MM.1S (cell line): ENCODE data around the gene BRD9.

Source experiments
- DNase-seq: peaks from one replicate; pipeline ENCODE4 v3.0.0-alpha.2; 2015
- H2AFZ ChIP-seq: fragments of 300-600 bp; sonication (generic); 2 replicates; pipeline ENCODE4 v1.6.0; 2016; ENCODE audit warnings: antibody characterized with exemption, low read length
- H3F3A ChIP-seq: fragments of 300-600 bp; sonication (generic); 2 replicates; pipeline ENCODE4 v1.6.1; 2016; ENCODE audit warnings: mild to moderate bottlenecking, antibody characterized with exemption, low read length, moderate library complexity, mixed read lengths; ENCODE audit not compliant: insufficient read depth
- H3K27ac ChIP-seq: fragments of 300-600 bp; sonication (generic); 2 replicates; pipeline ENCODE4 v1.5.1; 2016; ENCODE audit warnings: mild to moderate bottlenecking, low read length
- H3K27me3 ChIP-seq: fragments of 300-600 bp; sonication (generic); replicated peaks from 2 replicates; pipeline ENCODE4 v1.6.0; 2016; ENCODE audit warnings: low read length; ENCODE audit not compliant: insufficient read depth
- H3K36me3 ChIP-seq: fragments of 300-600 bp; sonication (generic); replicated peaks from 2 replicates; pipeline ENCODE4 v1.6.1; 2016; ENCODE audit warnings: mild to moderate bottlenecking, low read length, mixed read lengths; ENCODE audit not compliant: insufficient read depth
- H3K4me1 ChIP-seq: fragments of 300-600 bp; sonication (generic); 2 replicates; pipeline ENCODE4 v1.6.1; 2016; ENCODE audit warnings: low read length, mixed read lengths
- H3K4me2 ChIP-seq: fragments of 300-600 bp; sonication (generic); 2 replicates; pipeline ENCODE4 v1.6.0; 2016; ENCODE audit warnings: low read depth, low read length
- H3K4me3 ChIP-seq: fragments of 300-600 bp; sonication (generic); 2 replicates; pipeline ENCODE4 v1.5.1; 2016; ENCODE audit warnings: low read length, mixed read lengths
- H3K79me2 ChIP-seq: fragments of 300-600 bp; sonication (generic); 2 replicates; pipeline ENCODE4 v1.6.1; 2016; ENCODE audit warnings: mixed run types, low read length, mixed read lengths
- H3K9ac ChIP-seq: fragments of 300-600 bp; sonication (generic); 2 replicates; pipeline ENCODE4 v1.6.1; 2016; ENCODE audit warnings: low read length, mixed read lengths
- H3K9me2 ChIP-seq: fragments of 300-600 bp; sonication (generic); replicated peaks from 2 replicates; pipeline ENCODE4 v1.6.1; 2016; ENCODE audit warnings: mild to moderate bottlenecking, low read length, mixed read lengths; ENCODE audit not compliant: insufficient read depth
- H3K9me3 ChIP-seq: fragments of 300-600 bp; sonication (generic); replicated peaks from 2 replicates; pipeline ENCODE4 v1.6.1; 2016; ENCODE audit warnings: mild to moderate bottlenecking, low read length, mixed read lengths; ENCODE audit not compliant: insufficient read depth
- H4K20me1 ChIP-seq: fragments of 300-600 bp; sonication (generic); 2 replicates; pipeline ENCODE4 v1.6.1; 2016; ENCODE audit warnings: mild to moderate bottlenecking, low read length, moderate library complexity, mixed read lengths; ENCODE audit not compliant: insufficient read depth
- CTCF ChIP-seq: fragments of 300-600 bp; sonication (generic); IDR thresholded peaks from 2 replicates; pipeline ENCODE4 v1.5.1; 2016; ENCODE audit warnings: antibody characterized with exemption, low read length, mixed read lengths
- EZH2 ChIP-seq: fragments of 300-600 bp; sonication (generic); optimal IDR thresholded peaks from 2 replicates; pipeline ENCODE3; 2017; ENCODE audit warnings: low read depth, mild to moderate bottlenecking, antibody characterized with exemption, low read length, mixed read lengths
- EZH2phosphoT487 ChIP-seq: fragments of 300-600 bp; sonication (generic); IDR thresholded peaks from 2 replicates; pipeline ENCODE4 v1.6.1; 2018; ENCODE audit warnings: antibody characterized with exemption, low read length

BRD9 gene

DNA sequence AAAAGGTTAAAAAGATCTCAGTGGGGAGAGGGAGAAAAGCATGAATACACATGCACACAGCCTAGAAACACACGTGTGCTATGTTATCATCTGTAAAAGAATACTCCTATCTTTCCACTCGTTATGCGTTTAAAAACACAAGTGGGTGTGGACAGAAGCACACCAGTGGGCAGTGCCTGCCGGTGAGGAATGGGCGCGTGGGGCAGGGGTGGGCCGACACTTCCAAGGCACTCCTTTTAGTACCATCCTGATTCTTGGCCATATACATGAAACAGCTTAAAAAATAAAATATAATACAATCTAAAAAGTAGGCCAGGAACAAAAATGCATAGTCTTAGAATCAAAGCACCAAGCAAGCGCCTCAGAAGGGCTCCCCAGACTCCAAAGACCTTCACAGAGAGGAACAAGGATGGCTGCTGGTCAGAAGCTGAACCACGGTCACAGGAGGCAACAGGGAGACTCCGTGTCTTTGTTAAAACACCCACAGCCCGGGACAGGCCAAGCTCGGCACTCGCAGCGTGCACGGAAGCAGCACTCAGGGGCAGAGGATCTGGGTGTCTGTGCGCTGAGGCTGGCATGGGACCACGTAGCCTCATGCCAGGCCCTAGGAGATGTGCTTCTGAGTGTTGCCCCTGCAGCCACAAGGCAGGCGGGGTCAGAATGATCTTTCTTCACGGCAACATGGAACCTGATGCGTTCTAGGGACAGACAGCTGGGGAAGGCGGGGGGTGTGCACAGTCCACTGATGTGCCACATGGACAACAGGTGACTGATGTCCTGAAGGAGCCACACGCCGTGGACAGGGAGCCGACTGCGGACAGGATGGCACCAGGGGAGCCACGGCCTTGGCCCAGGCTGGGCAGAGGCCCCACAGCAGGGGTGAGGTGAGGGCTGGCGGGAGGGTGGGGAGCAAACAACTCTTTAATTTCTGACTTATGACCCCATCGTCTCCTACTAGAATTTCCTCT is 15.9 kb downstream of the BRD9 start:
- Histone ChIP-seq H3K4me2 (no peak overlapping the region), H3K27ac (no peak overlapping the region), H3K79me2 (peaks cover 12% of the 10 kb centered on the region), H3K36me3 (peaks cover 6% of the 10 kb centered on the region), H3K9me3 (no peaks in the 10 kb centered on the region), H3K9me2 (no peaks in the 10 kb centered on the region), H2AFZ (no peak overlapping the region), H3F3A (no peaks in the 10 kb centered on the region), H3K4me3 (no peak overlapping the region), H4K20me1 (0 out of 2 replicates have a peak, but pooled peaks cover 2% of the 10 kb centered on the region), H3K4me1 (no peaks in the 10 kb centered on the region), H3K27me3 (no peaks in the 10 kb centered on the region), H3K9ac (no peak overlapping the region)
- DNase-seq = no peak
- TF ChIP-seq EZH2phosphoT487 (no peak), EZH2 (no peak), CTCF (no peak)

- Histone ChIP-seq H3K4me3 (no peak overlapping the region), H4K20me1 (0 out of 2 replicates have a peak, but pooled peaks cover 2% of the 10 kb centered on the region), H3K27me3 (no peaks in the 10 kb centered on the region), H3K9me2 (no peaks in the 10 kb centered on the region), H3K79me2 (peaks cover 5% of the 10 kb centered on the region), H3K9me3 (no peaks in the 10 kb centered on the region), H3K4me2 (no peak overlapping the region), H3K4me1 (no peaks in the 10 kb centered on the region), H3K36me3 (peaks cover 13% of the 10 kb centered on the region), H2AFZ (no peak overlapping the region), H3K9ac (no peak overlapping the region), H3F3A (no peaks in the 10 kb centered on the region), H3K27ac (no peak overlapping the region)
- no peak for TF ChIP-seq EZH2
- TF ChIP-seq EZH2phosphoT487 = no peak
- no peak for TF ChIP-seq CTCF
- DNase-seq = no peak
Measured at GRCh38 chr5:875931-876330, 16.7 kb downstream of the BRD9 start.

- Histone ChIP-seq H3K4me2 (no peak overlapping the region), H3K9me2 (no peaks in the 10 kb centered on the region), H3K4me1 (no peaks in the 10 kb centered on the region), H3K4me3 (no peak overlapping the region), H3K27me3 (no peaks in the 10 kb centered on the region), H3K27ac (no peak overlapping the region), H3K9ac (no peak overlapping the region), H2AFZ (no peak overlapping the region), H4K20me1 (0 out of 2 replicates have a peak, but pooled peaks cover 2% of the 10 kb centered on the region), H3K36me3 (peaks cover 13% of the 10 kb centered on the region), H3K79me2 (peaks cover 5% of the 10 kb centered on the region; the same call in 1 of the 2 replicates), H3F3A (no peaks in the 10 kb centered on the region), H3K9me3 (no peaks in the 10 kb centered on the region)
- TF ChIP-seq EZH2phosphoT487 = no peak
- TF ChIP-seq EZH2 = no peak
- no peak for TF ChIP-seq CTCF
- no peak for DNase-seq
Measured at GRCh38 chr5:873328-873727, 19.3 kb downstream of the BRD9 start.
